ENCODE measurements around the gene SORCS2.

The SORCS2 gene

GRCh38 chr4:7649741-7650531 is 457.6 kb downstream of the SORCS2 start:
- DNase-seq, result no peak

- DNase-seq, result no peak
These were observed 458.5 kb downstream of the SORCS2 start for GRCh38 chr4:7650606-7651385.

DNA sequence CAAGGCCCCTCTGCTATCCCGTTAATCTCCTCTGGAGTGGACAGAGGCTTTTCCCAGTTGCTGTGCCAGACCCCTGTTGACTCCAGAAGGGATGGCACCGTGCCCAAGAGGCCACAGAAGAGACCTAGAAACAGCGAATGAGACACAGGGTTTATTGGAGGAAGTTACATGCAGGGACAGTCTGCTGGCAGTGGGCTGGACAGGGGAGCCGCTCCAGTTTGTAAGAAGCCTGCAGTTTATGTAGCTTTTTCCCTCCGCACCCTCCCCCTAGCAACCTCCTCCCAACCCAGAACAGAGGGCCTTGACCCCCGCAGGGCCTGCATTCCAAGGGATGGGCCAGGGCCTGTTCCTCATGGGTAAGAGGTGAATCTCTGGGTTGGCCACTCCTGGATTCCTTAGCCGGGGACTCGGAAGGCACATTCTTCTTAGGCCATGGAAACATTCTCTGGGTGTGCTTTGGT is 459.2 kb downstream of the SORCS2 start:
- DNase-seq, result no peak

GRCh38 chr4:7652006-7652405 is 459.7 kb downstream of the SORCS2 start:
- DNase-seq, result no peak

GRCh38 chr4:7652451-7652881 is 460.1 kb downstream of the SORCS2 start:
- DNase-seq, result no peak

GRCh38 chr4:7652906-7653305 is 460.6 kb downstream of the SORCS2 start:
- no peak for DNase-seq

GRCh38 chr4:7653510-7654369 is 461.4 kb downstream of the SORCS2 start:
- no peak for DNase-seq

GRCh38 chr4:7654550-7655445 is 462.5 kb downstream of the SORCS2 start:
- DNase-seq, result no peak

- DNase-seq, result no peak
These were observed 463.3 kb downstream of the SORCS2 start for GRCh38 chr4:7655511-7656243.

GRCh38 chr4:7656244-7656800 is 464.0 kb downstream of the SORCS2 start:
- no peak for DNase-seq

- DNase-seq, result no peak
These were observed 465.4 kb downstream of the SORCS2 start for GRCh38 chr4:7657545-7658297.

GRCh38 chr4:7658341-7659204 is 466.2 kb downstream of the SORCS2 start:
- DNase-seq, result no peak

DNA sequence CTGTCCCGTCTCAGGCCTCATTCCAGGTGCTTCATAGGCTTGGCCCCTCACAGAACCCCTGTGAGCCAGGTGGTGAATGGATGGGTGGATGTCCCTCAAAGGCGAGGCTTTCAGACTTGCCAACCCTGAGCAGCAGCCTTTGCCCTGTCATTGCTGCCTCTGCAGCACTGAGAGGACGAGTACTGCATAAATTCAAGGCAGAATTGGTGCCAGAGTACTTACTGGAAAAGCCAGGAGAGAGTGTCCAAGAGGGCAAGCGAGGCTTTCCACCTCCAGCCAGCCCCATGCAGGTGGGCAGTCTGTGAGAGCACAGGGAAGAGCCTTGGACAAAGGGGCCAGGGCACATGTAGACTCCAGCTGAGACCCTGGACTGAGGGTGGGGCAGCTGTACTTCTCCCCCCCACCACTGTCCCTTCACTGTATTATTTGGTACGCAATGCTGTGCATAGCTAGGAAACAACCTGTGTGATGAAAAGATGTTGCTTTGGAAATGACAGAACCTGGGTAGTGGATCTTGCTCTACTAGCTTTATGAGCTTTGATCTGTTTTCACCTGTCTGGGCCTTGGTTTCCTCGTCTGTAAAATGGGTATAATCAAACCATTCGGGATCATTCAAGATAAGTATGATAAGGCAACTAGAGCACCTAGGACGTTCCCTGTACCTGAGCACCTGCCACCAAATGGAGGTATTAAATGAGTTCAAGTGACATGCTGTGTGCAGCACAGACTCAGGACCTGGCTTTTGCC is 467.3 kb downstream of the SORCS2 start:
- DNase-seq, result no peak

GRCh38 chr4:7660176-7661039 is 468.1 kb downstream of the SORCS2 start:
- no peak for DNase-seq

- no peak for DNase-seq
These were observed 468.9 kb downstream of the SORCS2 start for GRCh38 chr4:7661066-7661748.

- DNase-seq, result no peak
These were observed 469.6 kb downstream of the SORCS2 start for GRCh38 chr4:7661846-7662506.
